ENCODE results near the gene NFATC3. TPM values are rescaled to one million over a fixed set of nuclear protein-coding genes. Genes with fewer than 3 reads are reported as not detected.

NFATC3 gene
- total and polyA plus RNA-seq, 4 donors = 9.7 to 21.2 (median 16.8) TPM

DNA sequence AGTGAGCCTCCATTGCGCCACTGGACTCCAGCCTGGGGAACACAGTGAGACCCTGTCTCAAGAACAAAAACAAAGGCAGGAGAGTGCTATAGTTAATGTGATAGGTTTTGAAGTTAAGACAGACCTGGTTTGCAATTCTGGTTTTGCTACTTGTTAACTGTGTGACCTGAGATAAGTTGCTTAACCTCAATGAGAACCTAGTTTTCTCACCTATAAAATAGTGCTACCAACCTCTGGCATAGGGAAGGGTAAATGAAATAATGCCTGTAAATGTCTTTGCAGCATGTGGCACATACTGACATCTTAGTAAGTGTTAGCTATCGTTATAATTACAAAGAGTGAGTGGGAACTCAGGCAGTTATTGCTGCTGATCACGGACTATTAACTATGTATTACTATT, 29.8 kb upstream of the NFATC3 start:
- TF ChIP-seq, protein P1, sequence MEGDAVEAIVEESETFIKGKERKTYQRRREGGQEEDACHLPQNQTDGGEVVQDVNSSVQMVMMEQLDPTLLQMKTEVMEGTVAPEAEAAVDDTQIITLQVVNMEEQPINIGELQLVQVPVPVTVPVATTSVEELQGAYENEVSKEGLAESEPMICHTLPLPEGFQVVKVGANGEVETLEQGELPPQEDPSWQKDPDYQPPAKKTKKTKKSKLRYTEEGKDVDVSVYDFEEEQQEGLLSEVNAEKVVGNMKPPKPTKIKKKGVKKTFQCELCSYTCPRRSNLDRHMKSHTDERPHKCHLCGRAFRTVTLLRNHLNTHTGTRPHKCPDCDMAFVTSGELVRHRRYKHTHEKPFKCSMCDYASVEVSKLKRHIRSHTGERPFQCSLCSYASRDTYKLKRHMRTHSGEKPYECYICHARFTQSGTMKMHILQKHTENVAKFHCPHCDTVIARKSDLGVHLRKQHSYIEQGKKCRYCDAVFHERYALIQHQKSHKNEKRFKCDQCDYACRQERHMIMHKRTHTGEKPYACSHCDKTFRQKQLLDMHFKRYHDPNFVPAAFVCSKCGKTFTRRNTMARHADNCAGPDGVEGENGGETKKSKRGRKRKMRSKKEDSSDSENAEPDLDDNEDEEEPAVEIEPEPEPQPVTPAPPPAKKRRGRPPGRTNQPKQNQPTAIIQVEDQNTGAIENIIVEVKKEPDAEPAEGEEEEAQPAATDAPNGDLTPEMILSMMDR (IDR thresholded peaks at IDR 0.05; ENCODE audit: low read depth, low read length, missing input control) = no peak
- TF ChIP-seq, protein P2, sequence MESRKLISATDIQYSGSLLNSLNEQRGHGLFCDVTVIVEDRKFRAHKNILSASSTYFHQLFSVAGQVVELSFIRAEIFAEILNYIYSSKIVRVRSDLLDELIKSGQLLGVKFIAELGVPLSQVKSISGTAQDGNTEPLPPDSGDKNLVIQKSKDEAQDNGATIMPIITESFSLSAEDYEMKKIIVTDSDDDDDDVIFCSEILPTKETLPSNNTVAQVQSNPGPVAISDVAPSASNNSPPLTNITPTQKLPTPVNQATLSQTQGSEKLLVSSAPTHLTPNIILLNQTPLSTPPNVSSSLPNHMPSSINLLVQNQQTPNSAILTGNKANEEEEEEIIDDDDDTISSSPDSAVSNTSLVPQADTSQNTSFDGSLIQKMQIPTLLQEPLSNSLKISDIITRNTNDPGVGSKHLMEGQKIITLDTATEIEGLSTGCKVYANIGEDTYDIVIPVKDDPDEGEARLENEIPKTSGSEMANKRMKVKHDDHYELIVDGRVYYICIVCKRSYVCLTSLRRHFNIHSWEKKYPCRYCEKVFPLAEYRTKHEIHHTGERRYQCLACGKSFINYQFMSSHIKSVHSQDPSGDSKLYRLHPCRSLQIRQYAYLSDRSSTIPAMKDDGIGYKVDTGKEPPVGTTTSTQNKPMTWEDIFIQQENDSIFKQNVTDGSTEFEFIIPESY (IDR thresholded peaks at IDR 0.05) = no peak
- no peak for TF ChIP-seq NR2F2 (IDR thresholded peaks at IDR 0.05)
- TF ChIP-seq, protein P3, sequence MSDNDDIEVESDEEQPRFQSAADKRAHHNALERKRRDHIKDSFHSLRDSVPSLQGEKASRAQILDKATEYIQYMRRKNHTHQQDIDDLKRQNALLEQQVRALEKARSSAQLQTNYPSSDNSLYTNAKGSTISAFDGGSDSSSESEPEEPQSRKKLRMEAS (IDR thresholded peaks at IDR 0.05) = no peak
- no peak for TF ChIP-seq TAF1 (conservative IDR thresholded peaks at IDR 0.05)
- no peak for TF ChIP-seq JUND (IDR thresholded peaks at IDR 0.05)
- TF ChIP-seq RAD21 (IDR thresholded peaks at IDR 0.05) = no peak
- TF ChIP-seq YY1 (IDR thresholded peaks at IDR 0.05) = no peak
- no peak for TF ChIP-seq FOXA1 (IDR thresholded peaks at IDR 0.05)
- TF ChIP-seq FOXA2 (IDR thresholded peaks at IDR 0.05) = no peak
- TF ChIP-seq RXRA (IDR thresholded peaks at IDR 0.05) = no peak
- TF ChIP-seq, protein P4, sequence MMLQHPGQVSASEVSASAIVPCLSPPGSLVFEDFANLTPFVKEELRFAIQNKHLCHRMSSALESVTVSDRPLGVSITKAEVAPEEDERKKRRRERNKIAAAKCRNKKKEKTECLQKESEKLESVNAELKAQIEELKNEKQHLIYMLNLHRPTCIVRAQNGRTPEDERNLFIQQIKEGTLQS (IDR thresholded peaks at IDR 0.05) = no peak
- no peak for TF ChIP-seq EGR1 (IDR thresholded peaks at IDR 0.05; ENCODE audit: low read depth in 2 of 2)
- no peak for TF ChIP-seq HNF4G (IDR thresholded peaks at IDR 0.05)
- TF ChIP-seq GABPA (IDR thresholded peaks at IDR 0.05 in 1 of 2, conservative IDR thresholded peaks at IDR 0.05 in 1 of 2) = no peak
- TF ChIP-seq, protein P5, sequence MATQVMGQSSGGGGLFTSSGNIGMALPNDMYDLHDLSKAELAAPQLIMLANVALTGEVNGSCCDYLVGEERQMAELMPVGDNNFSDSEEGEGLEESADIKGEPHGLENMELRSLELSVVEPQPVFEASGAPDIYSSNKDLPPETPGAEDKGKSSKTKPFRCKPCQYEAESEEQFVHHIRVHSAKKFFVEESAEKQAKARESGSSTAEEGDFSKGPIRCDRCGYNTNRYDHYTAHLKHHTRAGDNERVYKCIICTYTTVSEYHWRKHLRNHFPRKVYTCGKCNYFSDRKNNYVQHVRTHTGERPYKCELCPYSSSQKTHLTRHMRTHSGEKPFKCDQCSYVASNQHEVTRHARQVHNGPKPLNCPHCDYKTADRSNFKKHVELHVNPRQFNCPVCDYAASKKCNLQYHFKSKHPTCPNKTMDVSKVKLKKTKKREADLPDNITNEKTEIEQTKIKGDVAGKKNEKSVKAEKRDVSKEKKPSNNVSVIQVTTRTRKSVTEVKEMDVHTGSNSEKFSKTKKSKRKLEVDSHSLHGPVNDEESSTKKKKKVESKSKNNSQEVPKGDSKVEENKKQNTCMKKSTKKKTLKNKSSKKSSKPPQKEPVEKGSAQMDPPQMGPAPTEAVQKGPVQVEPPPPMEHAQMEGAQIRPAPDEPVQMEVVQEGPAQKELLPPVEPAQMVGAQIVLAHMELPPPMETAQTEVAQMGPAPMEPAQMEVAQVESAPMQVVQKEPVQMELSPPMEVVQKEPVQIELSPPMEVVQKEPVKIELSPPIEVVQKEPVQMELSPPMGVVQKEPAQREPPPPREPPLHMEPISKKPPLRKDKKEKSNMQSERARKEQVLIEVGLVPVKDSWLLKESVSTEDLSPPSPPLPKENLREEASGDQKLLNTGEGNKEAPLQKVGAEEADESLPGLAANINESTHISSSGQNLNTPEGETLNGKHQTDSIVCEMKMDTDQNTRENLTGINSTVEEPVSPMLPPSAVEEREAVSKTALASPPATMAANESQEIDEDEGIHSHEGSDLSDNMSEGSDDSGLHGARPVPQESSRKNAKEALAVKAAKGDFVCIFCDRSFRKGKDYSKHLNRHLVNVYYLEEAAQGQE (IDR thresholded peaks at IDR 0.05) = no peak
- no peak for TF ChIP-seq SP1 (IDR thresholded peaks at IDR 0.05)
- TF ChIP-seq HNF4A (conservative IDR thresholded peaks at IDR 0.05) = no peak
- Histone ChIP-seq H3K9ac (ENCODE audit: low read depth in 1 of 2, low read length in 2 of 2) (no peak overlapping the region), H3K36me3 (ENCODE audit: control insufficient read depth in 4 of 4, insufficient read depth in 3 of 4, low read depth in 1 of 4, low read length in 3 of 4) (peaks cover 0 to 13% (median 9%) of the 10 kb centered on the region in 4 donors), H3K9me3 (ENCODE audit: control insufficient read depth in 4 of 4, low read length in 3 of 4) (no peaks in the 10 kb centered on the region), H3K27ac (ENCODE audit: low read depth in 1 of 2, low read length in 2 of 2) (no peak overlapping the region), H3K4me1 (ENCODE audit: control insufficient read depth in 4 of 4, insufficient read depth in 4 of 4, low read length in 3 of 4) (peaks cover 2 to 12% (median 6%) of the 10 kb centered on the region in 4 donors), H3K27me3 (ENCODE audit: control insufficient read depth in 4 of 4, insufficient read depth in 4 of 4, low read length in 3 of 4) (no peaks in the 10 kb centered on the region), H3K4me3 (ENCODE audit: low read depth in 1 of 3, low read length in 3 of 3) (no peak overlapping the region)
- DNase-seq (ENCODE audit: low spot score) = no peak
- 95% methylated on average over 3 of the region's 3 CpGs for WGBS

Measured in liver (tissue), 9 donors.